ENCODE data around the gene KCTD11.

DNA sequence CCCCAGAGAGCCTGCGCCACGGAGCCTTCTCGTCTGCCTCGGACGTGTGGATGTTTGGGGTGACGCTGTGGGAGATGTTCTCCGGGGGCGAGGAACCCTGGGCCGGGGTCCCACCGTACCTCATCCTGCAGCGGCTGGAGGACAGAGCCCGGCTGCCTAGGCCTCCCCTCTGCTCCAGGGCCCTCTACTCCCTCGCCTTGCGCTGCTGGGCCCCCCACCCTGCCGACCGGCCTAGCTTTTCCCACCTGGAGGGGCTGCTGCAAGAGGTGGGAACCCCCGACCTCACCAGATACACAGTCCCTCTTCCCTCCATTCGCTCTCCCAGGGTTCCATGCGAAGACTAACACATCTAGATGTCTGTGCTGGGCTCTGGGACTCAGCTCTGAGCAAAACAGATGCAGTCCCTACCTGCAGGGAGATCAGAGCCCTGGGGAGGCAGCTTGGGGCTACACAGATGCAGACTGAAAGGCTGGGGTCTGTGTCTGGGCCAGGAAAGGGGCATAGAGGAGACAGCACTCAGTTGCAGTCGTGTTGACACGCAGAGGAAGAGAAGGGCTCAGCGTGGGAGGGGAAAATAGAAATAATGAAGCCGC is 32.6 kb downstream of the KCTD11 start:
- TF ChIP-seq, protein P1, sequence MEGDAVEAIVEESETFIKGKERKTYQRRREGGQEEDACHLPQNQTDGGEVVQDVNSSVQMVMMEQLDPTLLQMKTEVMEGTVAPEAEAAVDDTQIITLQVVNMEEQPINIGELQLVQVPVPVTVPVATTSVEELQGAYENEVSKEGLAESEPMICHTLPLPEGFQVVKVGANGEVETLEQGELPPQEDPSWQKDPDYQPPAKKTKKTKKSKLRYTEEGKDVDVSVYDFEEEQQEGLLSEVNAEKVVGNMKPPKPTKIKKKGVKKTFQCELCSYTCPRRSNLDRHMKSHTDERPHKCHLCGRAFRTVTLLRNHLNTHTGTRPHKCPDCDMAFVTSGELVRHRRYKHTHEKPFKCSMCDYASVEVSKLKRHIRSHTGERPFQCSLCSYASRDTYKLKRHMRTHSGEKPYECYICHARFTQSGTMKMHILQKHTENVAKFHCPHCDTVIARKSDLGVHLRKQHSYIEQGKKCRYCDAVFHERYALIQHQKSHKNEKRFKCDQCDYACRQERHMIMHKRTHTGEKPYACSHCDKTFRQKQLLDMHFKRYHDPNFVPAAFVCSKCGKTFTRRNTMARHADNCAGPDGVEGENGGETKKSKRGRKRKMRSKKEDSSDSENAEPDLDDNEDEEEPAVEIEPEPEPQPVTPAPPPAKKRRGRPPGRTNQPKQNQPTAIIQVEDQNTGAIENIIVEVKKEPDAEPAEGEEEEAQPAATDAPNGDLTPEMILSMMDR (conservative IDR thresholded peaks at IDR 0.05; ENCODE audit: low read depth, low read length), result no peak
- TF ChIP-seq EZH2 (IDR thresholded peaks at IDR 0.05; ENCODE audit: borderline replicate concordance, low read depth, low read length, poor library complexity, severe bottlenecking), result no peak

All from A673 (cell line).